K562 (cell line): Measurements from ENCODE around the gene STMN3. TPM values are rescaled to one million over a fixed set of nuclear protein-coding genes. Genes with fewer than 3 reads are reported as not detected.

Experiments used
- ARHGAP35 ChIP-seq: fragments of 450-650 bp; IDR thresholded peaks from 2 replicates; pipeline ENCODE4 v1.6.1; 2018; ENCODE audit not compliant: partially characterized antibody
- CREB1 ChIP-seq, 2 experiments: sonication (generic) in 1 of 2; formaldehyde crosslinking in 1 of 2; IDR thresholded peaks; 2 replicates each; pipeline versions ENCODE4 v1.6.1 to v1.8.0; 2012 to 2022; ENCODE audit warnings: inconsistent platforms in 1 of 2, mild to moderate bottlenecking in 1 of 2, missing genetic modification reagents in 1 of 2, moderate library complexity in 1 of 2
- DLX4 ChIP-seq: fragments of 250-450 bp; sonication (Bioruptor Pico); IDR thresholded peaks from 2 replicates; pipeline ENCODE4 v1.6.1; 2021; ENCODE audit warnings: mild to moderate bottlenecking
- E2F5 ChIP-seq: sonication (generic); formaldehyde crosslinking; IDR thresholded peaks from 2 replicates; pipeline ENCODE4 v1.8.0; 2022; ENCODE audit warnings: mild to moderate bottlenecking, missing genetic modification reagents
- E4F1 ChIP-seq: fragments of 250-450 bp; sonication (Bioruptor Pico); IDR thresholded peaks from 2 replicates; pipeline ENCODE4 v1.5.0; 2021; ENCODE audit warnings: mild to moderate bottlenecking, borderline replicate concordance
- MAFG ChIP-seq: fragments of 450-650 bp; conservative IDR thresholded peaks from 2 replicates; pipeline ENCODE4 v1.6.1; 2016; ENCODE audit warnings: missing genetic modification characterization, missing compliant biosample characterization
- MCM2 ChIP-seq: fragments of 450-650 bp; IDR thresholded peaks from 2 replicates; pipeline ENCODE4 v1.6.1; 2017; ENCODE audit warnings: low read depth, mild to moderate bottlenecking
- NR2C1 ChIP-seq, 2 experiments: fragments of 450-650 bp; IDR thresholded peaks; 2 replicates each; pipeline ENCODE4 v1.6.1; 2017; ENCODE audit warnings: mild to moderate bottlenecking in 2 of 2, antibody characterized with exemption in 1 of 2, inconsistent platforms in 1 of 2, missing compliant biosample characterization in 1 of 2, missing genetic modification characterization in 1 of 2
- PKNOX1 ChIP-seq: fragments of 450-650 bp; IDR thresholded peaks from 2 replicates; pipeline ENCODE4 v1.6.1; 2016
- RBBP5 ChIP-seq: fragments of 200-600 bp; sonication (generic); IDR thresholded peaks from 2 replicates; pipeline ENCODE4 v1.6.1; 2012; ENCODE audit warnings: borderline replicate concordance, mild to moderate bottlenecking, low read length, control low read depth, inconsistent platforms; ENCODE audit not compliant: insufficient read depth, poor library complexity, severe bottlenecking
- RBFOX2 ChIP-seq: fragments of 200-400 bp; formaldehyde crosslinking; IDR thresholded peaks from 2 replicates; pipeline ENCODE4 v1.6.1; 2017; ENCODE audit warnings: low read depth, mild to moderate bottlenecking, low read length, moderate library complexity
- TFAP4 ChIP-seq: sonication (generic); formaldehyde crosslinking; IDR thresholded peaks from 2 replicates; pipeline ENCODE4 v1.8.0; 2022; ENCODE audit warnings: missing genetic modification reagents, mild to moderate bottlenecking, moderate library complexity, borderline replicate concordance
- ZNF121 ChIP-seq: sonication (generic); formaldehyde crosslinking; conservative IDR thresholded peaks from 2 replicates; pipeline ENCODE4 v1.8.0; 2022; ENCODE audit warnings: missing genetic modification reagents
- ZNF830 ChIP-seq: fragments of 250-450 bp; sonication (Bioruptor Pico); IDR thresholded peaks from 2 replicates; pipeline ENCODE4 v1.5.0; 2021; ENCODE audit warnings: mild to moderate bottlenecking
- polyA plus RNA-seq, 8 experiments: library from polyadenylated mRNA; depleted of rRNA in 4 of 8; stranded (reverse) in 5 of 8; unstranded in 3 of 8; fragments of >200 nt; fragmentation: Nextera tagmentation in 2 of 8; fragmentation: Illumina TruSeq in 1 of 8; extraction: Ambion mirVana in 2 of 8; extraction: Trizol in 1 of 8; gene quantifications; 2 replicates each; pipeline versions ENCODE4 v1.2.1 to v1.2.3, GENCODE V29; 2011 to 2014; ENCODE audit warnings: inconsistent platforms in 1 of 8, missing spikeins in 1 of 8
- total RNA-seq, 7 experiments: library from RNA; depleted of rRNA in 6 of 7; stranded (reverse); fragments of >200 nt in 6 of 7; fragmentation: Illumina TruSeq in 2 of 7; extraction: Trizol in 2 of 7; gene quantifications; 2 replicates each; pipeline versions ENCODE4 v1.2.1 to v1.2.3, GENCODE V29; 2011 to 2021; ENCODE audit warnings: low replicate concordance in 1 of 7

The STMN3 gene
- total and polyA plus RNA-seq, 9 of the 15 experiments (the other 6 are each of a cell fraction or from before 2014, with no cell fraction given) = 0.70 to 65.6 (median 29.4) TPM

- TF ChIP-seq DLX4 (CRISPR knock-in tag) = no peak
- TF ChIP-seq PKNOX1 = no peak
- TF ChIP-seq E2F5 (CRISPR knock-in tag) = no peak
- no peak for TF ChIP-seq CREB1 (IDR thresholded peaks at IDR 0.05)
- 0 out of 2 replicates have a peak, but pooled peaks have one; percentile 30 for TF ChIP-seq CREB1 (CRISPR knock-in tag; IDR thresholded peaks at IDR 0.05)
- no peak for TF ChIP-seq ZNF830 (CRISPR knock-in tag)
- no peak for TF ChIP-seq ZNF121
- TF ChIP-seq RBBP5 = no peak
- no peak for TF ChIP-seq ARHGAP35
- no peak for TF ChIP-seq NR2C1 (IDR thresholded peaks at IDR 0.05)
- TF ChIP-seq NR2C1 (tag; IDR thresholded peaks at IDR 0.05) = 0 out of 2 replicates have a peak, but pooled peaks have one; percentile 23
- TF ChIP-seq MAFG (tag) = no peak
- no peak for TF ChIP-seq MCM2
- TF ChIP-seq RBFOX2 = peak; percentile 22; the same call in 1 of the 2 replicates
- no peak; the same call in 1 of the 2 replicates for TF ChIP-seq TFAP4 (CRISPR knock-in tag)
- no peak for TF ChIP-seq E4F1
Observed at GRCh38 chr20:63686492-63687321, 33.5 kb upstream of the STMN3 start (continued).
